HepG2 (cell line): ENCODE measurements around the gene CDH13. TPM values are rescaled to one million over a fixed set of nuclear protein-coding genes. Genes with fewer than 3 reads are reported as not detected.

Experiments
- HOXA3 ChIP-seq: sonication (generic); formaldehyde crosslinking; IDR thresholded peaks from 2 replicates; pipeline ENCODE4 v1.5.0; 2020; ENCODE audit warnings: missing genetic modification reagents
- MEF2D ChIP-seq: sonication (generic); formaldehyde crosslinking; IDR thresholded peaks from 2 replicates; pipeline ENCODE4 v1.5.1; 2020; ENCODE audit warnings: mild to moderate bottlenecking, missing genetic modification reagents
- MIER3 ChIP-seq: IDR thresholded peaks from 2 replicates; pipeline ENCODE4 v1.6.1; 2016; ENCODE audit warnings: missing compliant biosample characterization, borderline replicate concordance
- PTBP1 ChIP-seq: fragments of 200-400 bp; formaldehyde crosslinking; IDR thresholded peaks from 2 replicates; pipeline ENCODE4 v1.6.1; 2018; ENCODE audit warnings: low read length, low read depth; ENCODE audit not compliant: poor library complexity, severe bottlenecking
- REXO4 ChIP-seq: sonication (generic); formaldehyde crosslinking; IDR thresholded peaks from 2 replicates; pipeline ENCODE4 v1.8.0; 2022; ENCODE audit warnings: missing genetic modification reagents, mild to moderate bottlenecking, borderline replicate concordance
- SMC3 ChIP-seq: IDR thresholded peaks from 2 replicates; pipeline ENCODE4 v1.6.1; 2011; ENCODE audit warnings: low read length, improper control_type of control experiment
- SMYD3 ChIP-seq: sonication (generic); formaldehyde crosslinking; IDR thresholded peaks from 2 replicates; pipeline ENCODE4 v1.8.1; 2023; ENCODE audit warnings: mild to moderate bottlenecking, missing genetic modification reagents
- ZBTB8A ChIP-seq: sonication (generic); formaldehyde crosslinking; IDR thresholded peaks from 2 replicates; pipeline ENCODE4 v1.4.0; 2020; ENCODE audit warnings: mild to moderate bottlenecking, low read depth, missing genetic modification reagents, borderline replicate concordance
- ZMAT3 ChIP-seq: sonication (generic); formaldehyde crosslinking; conservative IDR thresholded peaks from 2 replicates; pipeline ENCODE4 v1.7.0; 2021; ENCODE audit warnings: missing genetic modification reagents
- ZNF382 ChIP-seq: sonication (generic); formaldehyde crosslinking; IDR thresholded peaks from 2 replicates; pipeline ENCODE4 v1.5.0; 2020; ENCODE audit warnings: missing genetic modification reagents, mild to moderate bottlenecking, borderline replicate concordance
- ZNF609 ChIP-seq: sonication (generic); formaldehyde crosslinking; IDR thresholded peaks from 2 replicates; pipeline ENCODE4 v1.4.0; 2020; ENCODE audit warnings: mild to moderate bottlenecking, missing genetic modification reagents, borderline replicate concordance
- ZNF629 ChIP-seq: sonication (generic); formaldehyde crosslinking; conservative IDR thresholded peaks from 2 replicates; pipeline ENCODE4 v1.5.0; 2020; ENCODE audit warnings: missing genetic modification reagents
- ZNF740 ChIP-seq: sonication (generic); formaldehyde crosslinking; IDR thresholded peaks from 2 replicates; pipeline ENCODE4 v1.4.0; 2020; ENCODE audit warnings: missing genetic modification reagents
- ZNF747 ChIP-seq: sonication (generic); formaldehyde crosslinking; IDR thresholded peaks from 2 replicates; pipeline ENCODE4 v1.8.1; 2023; ENCODE audit warnings: missing genetic modification reagents, mild to moderate bottlenecking, borderline replicate concordance
- ZNF776 ChIP-seq: sonication (generic); formaldehyde crosslinking; IDR thresholded peaks from 2 replicates; pipeline ENCODE4 v1.4.0; 2020; ENCODE audit warnings: mild to moderate bottlenecking, missing genetic modification reagents
- polyA plus RNA-seq, 8 experiments: library from polyadenylated mRNA; depleted of rRNA in 3 of 8; stranded (reverse) in 7 of 8; unstranded in 1 of 8; fragments of >200 nt; fragmentation: Illumina TruSeq in 4 of 8; extraction: Trizol in 4 of 8; gene quantifications; 2 replicates each; pipeline versions ENCODE4 v1.2.1 to v1.2.3, GENCODE V29; 2011 to 2016; ENCODE audit warnings: low read depth in 4 of 8, missing spikeins in 1 of 8, mixed read lengths in 1 of 8; ENCODE audit not compliant: insufficient read depth in 1 of 8
- total RNA-seq, 5 experiments: library from RNA; depleted of rRNA; stranded (reverse); fragments of >200 nt; fragmentation: Illumina TruSeq; extraction: Trizol; gene quantifications; 2 replicates each; pipeline ENCODE4 v1.2.3, GENCODE V29; 2016; ENCODE audit warnings: low read depth in 1 of 5
- TF ChIP-seq, protein P1 (sequence below): sonication (generic); formaldehyde crosslinking; IDR thresholded peaks from 2 replicates; pipeline ENCODE4 v1.8.0; 2022; ENCODE audit warnings: mild to moderate bottlenecking, missing genetic modification reagents
- TF ChIP-seq, protein P2 (sequence below): sonication (generic); formaldehyde crosslinking; IDR thresholded peaks from 2 replicates; pipeline ENCODE4 v1.5.0; 2020; ENCODE audit warnings: mild to moderate bottlenecking, missing genetic modification reagents, borderline replicate concordance

CDH13 gene
- total and polyA plus RNA-seq, 2 of the 13 experiments (the other 11 are each of a cell fraction or from before 2014, with no cell fraction given), result not detected

DNA sequence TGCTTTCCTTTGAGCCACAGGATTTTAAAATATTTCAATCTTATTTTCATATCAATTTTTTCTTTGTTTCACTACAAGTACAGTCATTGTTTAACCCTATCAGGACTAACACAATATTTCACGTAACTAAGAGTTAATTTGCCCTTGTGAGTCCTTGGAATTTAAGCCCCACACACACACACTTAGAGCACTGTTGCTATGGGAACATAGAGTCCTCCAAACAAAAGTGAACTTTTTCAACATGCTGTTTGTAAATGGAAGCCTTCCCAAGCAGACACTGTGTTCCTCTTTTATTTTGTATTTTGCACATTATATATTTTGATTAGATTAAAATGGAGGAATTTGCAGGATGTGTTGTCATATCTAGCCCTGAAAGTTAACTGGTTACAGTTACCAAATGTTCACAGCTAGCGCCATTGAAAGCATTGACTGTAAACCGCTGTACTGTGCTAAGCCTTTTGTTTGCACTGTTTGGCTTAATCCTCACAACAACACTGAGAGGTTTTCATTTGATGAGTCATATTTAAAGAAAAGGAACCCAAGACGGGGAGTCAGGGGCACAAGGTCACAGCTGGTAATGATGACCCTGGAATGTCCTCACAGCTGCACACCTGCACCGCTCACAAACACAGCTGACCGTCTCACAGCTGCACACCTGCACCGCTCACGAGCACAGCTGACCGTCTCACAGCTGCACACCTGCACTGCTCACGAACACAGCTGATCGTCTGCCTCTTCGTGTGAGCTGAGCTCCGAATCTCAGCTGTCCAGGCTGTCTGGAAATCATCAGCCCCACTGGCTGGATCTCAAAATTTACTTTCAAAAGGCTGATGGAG is 1187.3 kb downstream of the CDH13 start (continued):
- TF ChIP-seq REXO4 (no peak), ZNF609 (CRISPR knock-in tag) (peak; percentile 59; the same call in 1 of the 2 replicates), ZMAT3 (CRISPR knock-in tag) (no peak), ZBTB8A (CRISPR knock-in tag) (no peak), SMYD3 (CRISPR knock-in tag) (no peak), ZNF382 (no peak), HOXA3 (CRISPR knock-in tag) (no peak), ZNF747 (CRISPR knock-in tag) (no peak), ZNF776 (CRISPR knock-in tag) (no peak), PTBP1 (no peak), MEF2D (CRISPR knock-in tag) (no peak; the same call in 1 of the 2 replicates), ZNF740 (CRISPR knock-in tag) (no peak), MIER3 (CRISPR knock-in tag) (0 out of 2 replicates have a peak, but pooled peaks have one; percentile 22), ZNF629 (CRISPR knock-in tag) (no peak), SMC3 (no peak)
- TF ChIP-seq, protein P1, sequence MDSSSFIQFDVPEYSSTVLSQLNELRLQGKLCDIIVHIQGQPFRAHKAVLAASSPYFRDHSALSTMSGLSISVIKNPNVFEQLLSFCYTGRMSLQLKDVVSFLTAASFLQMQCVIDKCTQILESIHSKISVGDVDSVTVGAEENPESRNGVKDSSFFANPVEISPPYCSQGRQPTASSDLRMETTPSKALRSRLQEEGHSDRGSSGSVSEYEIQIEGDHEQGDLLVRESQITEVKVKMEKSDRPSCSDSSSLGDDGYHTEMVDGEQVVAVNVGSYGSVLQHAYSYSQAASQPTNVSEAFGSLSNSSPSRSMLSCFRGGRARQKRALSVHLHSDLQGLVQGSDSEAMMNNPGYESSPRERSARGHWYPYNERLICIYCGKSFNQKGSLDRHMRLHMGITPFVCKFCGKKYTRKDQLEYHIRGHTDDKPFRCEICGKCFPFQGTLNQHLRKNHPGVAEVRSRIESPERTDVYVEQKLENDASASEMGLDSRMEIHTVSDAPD (CRISPR knock-in tag), result no peak
- TF ChIP-seq, protein P2, sequence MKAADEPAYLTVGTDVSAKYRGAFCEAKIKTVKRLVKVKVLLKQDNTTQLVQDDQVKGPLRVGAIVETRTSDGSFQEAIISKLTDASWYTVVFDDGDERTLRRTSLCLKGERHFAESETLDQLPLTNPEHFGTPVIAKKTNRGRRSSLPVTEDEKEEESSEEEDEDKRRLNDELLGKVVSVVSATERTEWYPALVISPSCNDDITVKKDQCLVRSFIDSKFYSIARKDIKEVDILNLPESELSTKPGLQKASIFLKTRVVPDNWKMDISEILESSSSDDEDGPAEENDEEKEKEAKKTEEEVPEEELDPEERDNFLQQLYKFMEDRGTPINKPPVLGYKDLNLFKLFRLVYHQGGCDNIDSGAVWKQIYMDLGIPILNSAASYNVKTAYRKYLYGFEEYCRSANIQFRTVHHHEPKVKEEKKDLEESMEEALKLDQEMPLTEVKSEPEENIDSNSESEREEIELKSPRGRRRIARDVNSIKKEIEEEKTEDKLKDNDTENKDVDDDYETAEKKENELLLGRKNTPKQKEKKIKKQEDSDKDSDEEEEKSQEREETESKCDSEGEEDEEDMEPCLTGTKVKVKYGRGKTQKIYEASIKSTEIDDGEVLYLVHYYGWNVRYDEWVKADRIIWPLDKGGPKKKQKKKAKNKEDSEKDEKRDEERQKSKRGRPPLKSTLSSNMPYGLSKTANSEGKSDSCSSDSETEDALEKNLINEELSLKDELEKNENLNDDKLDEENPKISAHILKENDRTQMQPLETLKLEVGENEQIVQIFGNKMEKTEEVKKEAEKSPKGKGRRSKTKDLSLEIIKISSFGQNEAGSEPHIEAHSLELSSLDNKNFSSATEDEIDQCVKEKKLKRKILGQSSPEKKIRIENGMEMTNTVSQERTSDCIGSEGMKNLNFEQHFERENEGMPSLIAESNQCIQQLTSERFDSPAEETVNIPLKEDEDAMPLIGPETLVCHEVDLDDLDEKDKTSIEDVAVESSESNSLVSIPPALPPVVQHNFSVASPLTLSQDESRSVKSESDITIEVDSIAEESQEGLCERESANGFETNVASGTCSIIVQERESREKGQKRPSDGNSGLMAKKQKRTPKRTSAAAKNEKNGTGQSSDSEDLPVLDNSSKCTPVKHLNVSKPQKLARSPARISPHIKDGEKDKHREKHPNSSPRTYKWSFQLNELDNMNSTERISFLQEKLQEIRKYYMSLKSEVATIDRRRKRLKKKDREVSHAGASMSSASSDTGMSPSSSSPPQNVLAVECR (CRISPR knock-in tag), result peak; percentile 70
